ENCODE results near the gene DZANK1. TPM values are rescaled to one million over a fixed set of nuclear protein-coding genes. Genes with fewer than 3 reads are reported as not detected.

DZANK1 gene
- total and polyA plus RNA-seq, 4 experiments from 2014 or later = 0.99 to 3.0 (median 1.9) TPM

GRCh38 chr20:18488301-18488700, 21.5 kb upstream of the DZANK1 start:
- Histone ChIP-seq H3K4me3 (ENCODE audit: low read length in 2 of 2) (no peak overlapping the region), H3K4me1 (ENCODE audit: insufficient read depth, low read length) (no peaks in the 10 kb centered on the region), H3K27ac (ENCODE audit: low read depth, low read length) (no peak overlapping the region), H3K9me3 (ENCODE audit: control insufficient read depth in 1 of 2, low read length in 2 of 2) (no peaks in the 10 kb centered on the region), H3K36me3 (ENCODE audit: insufficient read depth, low read length) (peaks cover 12% of the 10 kb centered on the region), H3K27me3 (ENCODE audit: insufficient read depth, low read length) (no peaks in the 10 kb centered on the region)
- Mint-ChIP-seq H3K4me3 (no peak overlapping the region), H3K4me1 (peaks cover 0 to under 1% (median 0%) of the 10 kb centered on the region in 4 donors), H3K27me3 (no peaks in the 10 kb centered on the region), H3K36me3 (peaks cover 28 to 65% of the 10 kb centered on the region in 2 donors), H3K27ac (no peak overlapping the region), H3K9me3 (no peaks in the 10 kb centered on the region)
- ChIA-PET CTCF (ENCODE audit: partially characterized antibody) (no interaction called here), POLR2A (ENCODE audit: partially characterized antibody) (no interaction called here)
- DNase-seq = no peak
- intact Hi-C loops (cut with micrococcal nuclease) = no loop called here

GRCh38 chr20:18481596-18481995, 14.8 kb upstream of the DZANK1 start:
- intact Hi-C loops (cut with micrococcal nuclease) = no loop called here
- ChIA-PET CTCF (ENCODE audit: partially characterized antibody) (no interaction called here), POLR2A (ENCODE audit: partially characterized antibody) (interaction anchor here (1.1 kb wide), 1 partner anchor 14 kb away, joined by 7 read pairs; the partner anchor contains the start of genes DZANK1 and POLR3F)
- Histone ChIP-seq H3K9me3 (ENCODE audit: control insufficient read depth in 1 of 2, low read length in 2 of 2) (no peaks in the 10 kb centered on the region), H3K27ac (ENCODE audit: low read depth, low read length) (no peak overlapping the region), H3K4me1 (ENCODE audit: insufficient read depth, low read length) (no peaks in the 10 kb centered on the region), H3K27me3 (ENCODE audit: insufficient read depth, low read length) (no peaks in the 10 kb centered on the region), H3K36me3 (ENCODE audit: insufficient read depth, low read length) (peaks cover 26% of the 10 kb centered on the region), H3K4me3 (ENCODE audit: low read length in 2 of 2) (no peak overlapping the region)
- no peak overlapping the region for H3K27ac Mint-ChIP-seq
- H3K4me3 Mint-ChIP-seq = peak overlapping the region in 1 of 8 donors; percentile 26
- H3K27me3 Mint-ChIP-seq = no peaks in the 10 kb centered on the region
- H3K4me1 Mint-ChIP-seq = no peaks in the 10 kb centered on the region
- DNase-seq = no peak
- H3K36me3 Mint-ChIP-seq = peaks cover 29 to 70% of the 10 kb centered on the region in 2 donors
- no peaks in the 10 kb centered on the region for H3K9me3 Mint-ChIP-seq

DNA sequence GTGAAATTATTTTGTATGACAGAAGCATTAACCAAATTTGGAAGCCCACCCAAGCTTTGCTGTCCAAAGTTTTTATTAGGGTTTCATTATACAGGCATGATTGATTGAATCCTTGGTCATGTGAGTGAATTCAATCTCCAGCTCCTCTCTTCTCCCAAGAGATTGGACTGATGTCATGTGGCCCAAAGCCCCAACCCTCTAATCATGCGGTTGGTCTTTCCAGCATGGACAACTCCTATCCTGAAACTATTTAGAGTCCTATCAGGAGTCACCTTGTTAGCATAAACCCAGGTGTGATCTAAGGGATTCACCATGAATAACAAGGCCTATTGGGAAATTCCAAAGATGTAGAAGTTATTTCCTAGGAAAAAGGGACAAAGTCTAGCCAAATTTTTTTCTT, 11.0 kb upstream of the DZANK1 start:
- intact Hi-C loops (cut with micrococcal nuclease) = no loop called here
- no peaks in the 10 kb centered on the region for H3K9me3 Mint-ChIP-seq
- H3K36me3 Mint-ChIP-seq = peaks cover 46 to 73% of the 10 kb centered on the region in 2 donors
- Histone ChIP-seq H3K4me3 (ENCODE audit: low read length in 2 of 2) (no peak overlapping the region), H3K27me3 (ENCODE audit: insufficient read depth, low read length) (no peaks in the 10 kb centered on the region), H3K27ac (ENCODE audit: low read depth, low read length) (no peak overlapping the region), H3K4me1 (ENCODE audit: insufficient read depth, low read length) (no peaks in the 10 kb centered on the region), H3K36me3 (ENCODE audit: insufficient read depth, low read length) (peaks cover 45% of the 10 kb centered on the region), H3K9me3 (ENCODE audit: control insufficient read depth in 1 of 2, low read length in 2 of 2) (no peaks in the 10 kb centered on the region)
- peak overlapping the region in 2 of 7 donors; percentile 58 to 64 for H3K27ac Mint-ChIP-seq
- no peaks in the 10 kb centered on the region for H3K4me1 Mint-ChIP-seq
- DNase-seq = no peak
- ChIA-PET CTCF (ENCODE audit: partially characterized antibody) (no interaction called here), POLR2A (ENCODE audit: partially characterized antibody) (interaction anchor here (1.3 kb wide), 1 partner anchor 29 kb away, joined by 3 read pairs; no protein-coding TSS in a partner anchor)
- no peaks in the 10 kb centered on the region for H3K27me3 Mint-ChIP-seq
- no peak overlapping the region for H3K4me3 Mint-ChIP-seq

DNA sequence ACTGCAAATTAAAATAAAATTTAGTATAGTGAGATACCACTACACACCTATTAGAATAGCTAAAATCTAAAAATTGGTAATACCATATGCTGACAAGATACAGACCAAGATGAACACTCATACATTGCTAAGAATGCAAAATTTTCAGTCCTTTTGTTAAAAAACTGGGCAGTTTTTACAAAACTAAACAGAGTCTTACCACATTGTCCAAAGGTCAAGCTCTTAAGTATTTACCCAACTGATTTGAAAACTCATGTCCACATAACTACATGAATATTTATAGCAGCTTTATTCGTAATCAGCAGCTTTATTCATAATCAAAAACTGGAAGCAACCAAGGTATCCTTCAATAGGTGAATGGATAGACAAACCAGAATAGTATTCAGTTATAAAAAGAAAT, 10.4 kb upstream of the DZANK1 start:
- Histone ChIP-seq H3K4me3 (ENCODE audit: low read length in 2 of 2) (no peak overlapping the region), H3K4me1 (ENCODE audit: insufficient read depth, low read length) (no peaks in the 10 kb centered on the region), H3K27me3 (ENCODE audit: insufficient read depth, low read length) (no peaks in the 10 kb centered on the region), H3K27ac (ENCODE audit: low read depth, low read length) (no peak overlapping the region), H3K36me3 (ENCODE audit: insufficient read depth, low read length) (peaks cover 39% of the 10 kb centered on the region), H3K9me3 (ENCODE audit: control insufficient read depth in 1 of 2, low read length in 2 of 2) (no peaks in the 10 kb centered on the region)
- no peaks in the 10 kb centered on the region for H3K27me3 Mint-ChIP-seq
- H3K4me3 Mint-ChIP-seq = no peak overlapping the region
- H3K36me3 Mint-ChIP-seq = peaks cover 40 to 68% of the 10 kb centered on the region in 2 donors
- no peak overlapping the region for H3K27ac Mint-ChIP-seq
- no peak for DNase-seq
- CTCF ChIA-PET (ENCODE audit: partially characterized antibody) = no interaction called here
- intact Hi-C loops (cut with micrococcal nuclease) = no loop called here
- no peaks in the 10 kb centered on the region for H3K9me3 Mint-ChIP-seq
- POLR2A ChIA-PET (ENCODE audit: partially characterized antibody) = interaction anchor here (1.3 kb wide), 1 partner anchor 30 kb away, joined by 3 read pairs; no protein-coding TSS in a partner anchor
- H3K4me1 Mint-ChIP-seq = no peaks in the 10 kb centered on the region

GRCh38 chr20:18466574-18466893, 296 bp downstream of the DZANK1 start:
- Mint-ChIP-seq H3K36me3 (peaks cover 6 to 19% of the 10 kb centered on the region in 2 donors), H3K9me3 (peaks cover 0 to 4% (median 0%) of the 10 kb centered on the region in 8 donors), H3K4me1 (peaks cover 9 to 37% (median 23%) of the 10 kb centered on the region in 4 donors), H3K27ac (peak overlapping the region; percentile 92 to 100 (median 99)), H3K4me3 (peak overlapping the region; percentile 90 to 100 (median 96)), H3K27me3 (no peaks in the 10 kb centered on the region)
- POLR2A ChIA-PET (ENCODE audit: partially characterized antibody) = interaction anchor here (1.0 to 3.6 kb wide), 15 partner anchors 9 to 1586 kb away, joined by 3 to 118 read pairs (median 7); partner anchors contain the start of genes DTD1, KAT14, PET117 and RBBP9
- Histone ChIP-seq H3K27me3 (ENCODE audit: insufficient read depth, low read length) (no peaks in the 10 kb centered on the region), H3K9me3 (ENCODE audit: control insufficient read depth in 1 of 2, low read length in 2 of 2) (no peaks in the 10 kb centered on the region), H3K4me3 (ENCODE audit: low read length in 2 of 2) (peak overlapping the region; percentile 94 to 99), H3K27ac (ENCODE audit: low read depth, low read length) (peak overlapping the region; percentile 78), H3K4me1 (ENCODE audit: insufficient read depth, low read length) (peaks cover 18% of the 10 kb centered on the region), H3K36me3 (ENCODE audit: insufficient read depth, low read length) (no peaks in the 10 kb centered on the region)
- DNase-seq = no peak
- intact Hi-C loops (cut with micrococcal nuclease) = loop anchor here (2.0 kb wide), 1 partner anchor 498 kb away; the partner anchor contains the start of genes MGME1 and SNX5
- CTCF ChIA-PET (ENCODE audit: partially characterized antibody) = interaction anchor here (1.1 to 1.9 kb wide), 2 partner anchors 30 to 41 kb away, joined by 4 to 12 read pairs; partner anchors contain the start of genes RBBP9 and SEC23B

GRCh38 chr20:18465536-18466200, 1.2 kb downstream of the DZANK1 start:
- Mint-ChIP-seq H3K4me1 (peaks cover 9 to 37% (median 23%) of the 10 kb centered on the region in 4 donors), H3K27ac (peak overlapping the region; percentile 92 to 100 (median 99)), H3K4me3 (peak overlapping the region in 7 of 8 donors; percentile 90 to 100 (median 95)), H3K27me3 (no peaks in the 10 kb centered on the region), H3K9me3 (peaks cover 0 to 4% (median 0%) of the 10 kb centered on the region in 8 donors), H3K36me3 (peaks cover 6 to 17% of the 10 kb centered on the region in 2 donors)
- Histone ChIP-seq H3K4me1 (ENCODE audit: insufficient read depth, low read length) (peaks cover 18% of the 10 kb centered on the region), H3K9me3 (ENCODE audit: control insufficient read depth in 1 of 2, low read length in 2 of 2) (no peaks in the 10 kb centered on the region), H3K4me3 (ENCODE audit: low read length in 2 of 2) (no peak overlapping the region), H3K36me3 (ENCODE audit: insufficient read depth, low read length) (no peaks in the 10 kb centered on the region), H3K27ac (ENCODE audit: low read depth, low read length) (no peak overlapping the region), H3K27me3 (ENCODE audit: insufficient read depth, low read length) (no peaks in the 10 kb centered on the region)
- DNase-seq = no peak
- intact Hi-C loops (cut with micrococcal nuclease) = loop anchor here (2.0 kb wide), 1 partner anchor 497 kb away; the partner anchor contains the start of genes MGME1 and SNX5
- CTCF ChIA-PET (ENCODE audit: partially characterized antibody) = interaction anchor here (1.1 to 1.9 kb wide), 2 partner anchors 31 to 42 kb away, joined by 4 to 12 read pairs; partner anchors contain the start of genes RBBP9 and SEC23B
- POLR2A ChIA-PET (ENCODE audit: partially characterized antibody) = interaction anchor here (1.7 to 3.6 kb wide), 5 partner anchors 10 to 328 kb away, joined by 7 to 118 read pairs (median 33); partner anchors contain the start of genes RBBP9, SEC23B and ZNF133

DNA sequence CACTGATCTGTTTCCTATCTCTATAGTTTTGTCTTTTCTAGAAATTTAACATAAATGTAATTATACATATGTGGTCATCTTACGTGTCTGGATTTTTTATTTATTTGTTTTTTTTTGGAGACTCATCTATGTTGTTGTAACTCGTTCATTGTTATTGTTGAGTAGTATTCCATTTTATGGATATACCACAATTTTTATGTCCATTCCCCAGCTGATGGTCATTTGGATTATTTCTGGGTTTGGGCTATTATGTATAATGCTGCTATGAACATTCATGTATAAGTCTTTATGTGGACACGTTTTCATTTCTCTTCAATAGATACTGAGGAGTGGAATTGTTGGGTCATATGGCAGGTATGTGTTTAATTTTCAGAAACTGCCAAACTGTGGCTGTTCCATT, 10.2 kb downstream of the DZANK1 start:
- ChIA-PET POLR2A (ENCODE audit: partially characterized antibody) (no interaction called here), CTCF (ENCODE audit: partially characterized antibody) (no interaction called here)
- no peak overlapping the region for H3K4me3 ChIP-seq (ENCODE audit: low read length in 2 of 2)
- no peak overlapping the region for H3K4me3 Mint-ChIP-seq
- no peak overlapping the region for H3K27ac Mint-ChIP-seq
- DNase-seq = no peak
- no peak overlapping the region for H3K27ac ChIP-seq (ENCODE audit: low read depth, low read length)
- H3K9me3 ChIP-seq (ENCODE audit: control insufficient read depth in 1 of 2, low read length in 2 of 2) = no peaks in the 10 kb centered on the region
- no peaks in the 10 kb centered on the region for H3K27me3 Mint-ChIP-seq
- no peaks in the 10 kb centered on the region for H3K27me3 ChIP-seq (ENCODE audit: insufficient read depth, low read length)
- H3K9me3 Mint-ChIP-seq = peaks cover 0 to 11% (median 5%) of the 10 kb centered on the region in 8 donors
- intact Hi-C loops (cut with micrococcal nuclease) = no loop called here
- no peaks in the 10 kb centered on the region for H3K36me3 ChIP-seq (ENCODE audit: insufficient read depth, low read length)
- no peaks in the 10 kb centered on the region for H3K4me1 Mint-ChIP-seq
- H3K4me1 ChIP-seq (ENCODE audit: insufficient read depth, low read length) = no peaks in the 10 kb centered on the region
- H3K36me3 Mint-ChIP-seq = peaks cover 3 to 21% of the 10 kb centered on the region in 2 donors
